GM18858 (cell line): ENCODE data around the gene ANKRD66.
"Not testable (repeated sequence)": the region's sequence is repeated elsewhere in the genome, so short reads cannot be mapped to it uniquely, and the experiment has no call there.

Experiments
- ATAC-seq: cut with Tn5 transposase; IDR thresholded peaks from one replicate; pipeline ENCODE4 v1.9.1; 2021; ENCODE audit not compliant: unreplicated experiment

Gene ANKRD66

DNA sequence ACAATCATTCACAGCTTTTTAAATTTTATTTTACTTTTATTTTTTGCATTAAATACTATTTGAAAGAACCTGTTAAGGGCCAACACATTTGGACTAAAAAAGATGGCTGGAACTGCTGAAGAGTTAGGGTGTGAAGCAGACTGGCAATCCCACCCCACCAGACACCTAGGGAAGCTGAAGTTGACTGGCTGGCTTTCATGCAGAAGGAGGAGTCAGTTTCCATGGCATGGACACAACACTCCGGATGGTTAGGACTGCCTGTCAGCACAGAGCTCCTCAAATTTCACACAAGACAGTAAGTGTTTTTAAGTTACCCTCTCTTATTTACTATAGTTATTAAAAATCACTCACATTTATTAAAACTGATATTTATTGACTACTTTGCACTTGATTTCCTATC is at the start of gene ANKRD66:
ANKRD66 (plus strand) TSS at position 238 of the 400 bp plus-strand sequence. CDS start 5,016 bp downstream, outside the sequence.
- no peak for ATAC-seq

DNA sequence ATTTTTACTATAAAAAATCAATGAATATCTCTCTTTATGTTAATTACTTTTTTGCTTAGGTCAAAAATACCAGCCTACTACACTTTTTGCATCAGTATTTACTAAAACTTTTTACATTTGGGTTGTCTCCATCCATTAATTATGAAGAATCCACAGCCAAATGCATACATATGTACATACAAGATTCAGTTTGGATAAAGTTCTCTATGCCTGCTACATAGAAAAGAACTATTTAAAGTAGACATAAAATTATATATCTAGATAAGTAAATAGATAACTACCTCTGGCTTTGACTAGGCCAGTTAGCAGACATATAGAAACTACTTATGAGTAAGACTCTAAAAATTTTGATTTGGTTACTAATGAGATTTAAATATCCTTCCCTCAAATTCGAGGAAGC is 46.8 kb upstream of the ANKRD66 start:
- ATAC-seq: no peak

DNA sequence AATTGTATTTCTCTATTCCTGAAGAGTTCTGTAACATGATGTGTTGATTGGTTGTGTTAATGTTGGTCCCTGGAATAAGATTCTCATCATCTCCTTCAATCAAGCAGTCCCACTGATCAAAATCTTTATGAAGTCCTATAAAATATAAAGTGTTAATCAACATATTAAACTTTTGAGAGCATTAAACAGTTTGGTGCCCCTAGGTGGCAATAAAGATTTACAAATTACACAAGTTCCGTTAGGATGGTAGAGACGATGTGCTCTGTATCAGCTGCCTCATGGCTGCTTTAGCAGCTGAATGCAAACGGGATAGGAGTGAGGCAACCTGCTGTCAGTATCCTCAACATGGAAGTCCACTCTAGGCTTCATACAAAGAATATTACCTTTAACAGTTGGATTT is 42.2 kb upstream of the ANKRD66 start:
- ATAC-seq: no peak

DNA sequence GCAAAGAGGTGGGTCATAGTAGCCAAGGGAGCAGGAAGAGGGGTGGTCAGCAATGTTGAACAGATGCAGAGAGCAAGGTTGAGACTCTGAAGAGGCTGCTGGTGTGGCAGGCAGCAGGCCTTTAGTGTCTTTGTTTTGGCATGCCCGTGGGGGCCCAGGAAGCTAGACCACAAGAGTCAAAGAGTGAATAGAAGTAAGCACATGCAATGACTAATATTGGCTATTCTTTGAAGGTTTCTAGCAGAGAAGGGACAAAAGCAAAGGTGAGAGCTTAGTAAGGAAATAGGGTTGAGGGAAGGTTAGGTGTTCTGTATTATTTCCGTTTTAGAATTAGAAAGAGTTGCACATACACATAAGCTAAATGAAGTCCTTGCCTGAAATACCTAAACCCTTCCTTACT is 40.3 kb upstream of the ANKRD66 start:
- ATAC-seq: no peak

DNA sequence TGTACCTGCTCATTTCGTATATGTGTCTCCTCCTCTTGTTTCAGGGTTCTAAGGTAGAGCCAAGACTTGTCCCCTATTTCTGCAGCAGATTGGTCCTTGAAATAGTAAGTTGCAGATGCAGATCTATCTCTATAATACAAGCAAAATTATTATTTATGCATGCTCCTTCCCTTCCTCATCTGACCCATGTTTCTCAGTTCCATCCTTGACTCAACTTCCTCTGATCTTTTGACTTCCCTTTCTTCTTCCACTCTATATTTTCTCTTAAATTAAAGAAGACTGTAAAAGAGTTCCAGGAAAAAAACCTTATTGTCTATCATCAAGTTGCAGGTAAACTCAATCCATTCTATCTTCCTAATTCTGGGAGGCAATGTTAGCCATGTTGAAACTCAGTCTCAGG is 35.2 kb upstream of the ANKRD66 start:
- no peak for ATAC-seq

DNA sequence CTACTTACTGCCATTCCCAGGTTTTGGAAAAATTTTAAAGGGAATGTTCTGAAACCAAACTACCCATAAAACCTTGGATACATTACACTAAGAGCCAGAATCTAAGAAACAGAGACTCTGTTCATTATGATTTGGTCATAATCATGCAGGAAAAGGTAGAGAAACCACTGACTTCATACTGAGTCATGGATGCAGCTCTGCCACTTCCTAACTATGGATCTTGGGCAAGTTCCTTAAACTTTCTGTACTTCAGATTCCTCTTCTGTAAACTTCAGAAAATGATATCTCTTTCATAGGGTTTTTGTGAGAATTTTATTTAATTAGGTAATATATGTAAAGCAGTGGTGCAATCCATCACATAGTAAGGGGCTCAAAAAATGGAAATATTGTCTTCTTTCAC is 31.6 kb upstream of the ANKRD66 start:
- no peak for ATAC-seq

DNA sequence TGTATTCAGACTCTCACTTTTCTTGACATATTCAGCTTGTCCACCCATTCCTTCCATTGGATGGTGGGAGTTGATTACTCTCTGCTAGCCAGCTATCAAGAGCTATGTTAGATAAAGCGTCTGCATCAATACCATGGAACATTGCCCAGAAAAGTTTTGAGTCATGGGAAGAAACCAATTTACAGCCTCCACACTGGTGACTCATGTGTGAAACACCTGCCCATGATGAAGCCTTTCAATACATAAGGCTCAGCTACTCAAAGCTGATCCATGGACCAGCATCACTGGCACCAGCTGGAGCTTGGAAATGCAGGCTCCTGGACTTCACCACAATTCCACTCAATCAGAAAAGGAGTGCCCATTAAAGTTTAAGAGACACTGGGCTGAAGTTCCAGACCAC is 27.6 kb upstream of the ANKRD66 start:
- ATAC-seq: no peak

DNA sequence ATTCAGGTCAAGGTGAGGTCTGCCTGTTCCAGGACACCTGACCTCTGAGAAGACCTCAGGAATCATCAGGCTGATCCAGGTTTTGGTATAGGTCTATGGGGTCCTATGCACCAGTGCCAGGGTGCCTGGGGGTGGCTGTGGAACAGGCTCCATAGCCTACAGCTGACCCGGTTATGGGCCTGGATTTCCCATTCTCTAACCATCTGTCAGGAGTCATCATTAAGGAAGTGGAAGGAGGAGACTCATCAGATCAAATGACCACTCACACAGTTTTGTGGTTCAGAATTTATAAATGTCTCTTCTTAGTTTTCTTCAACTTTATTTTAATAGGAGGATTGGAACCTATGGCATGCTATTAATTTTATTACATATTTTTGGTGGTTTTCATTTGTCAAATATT is 26.3 kb upstream of the ANKRD66 start:
- ATAC-seq: no peak

DNA sequence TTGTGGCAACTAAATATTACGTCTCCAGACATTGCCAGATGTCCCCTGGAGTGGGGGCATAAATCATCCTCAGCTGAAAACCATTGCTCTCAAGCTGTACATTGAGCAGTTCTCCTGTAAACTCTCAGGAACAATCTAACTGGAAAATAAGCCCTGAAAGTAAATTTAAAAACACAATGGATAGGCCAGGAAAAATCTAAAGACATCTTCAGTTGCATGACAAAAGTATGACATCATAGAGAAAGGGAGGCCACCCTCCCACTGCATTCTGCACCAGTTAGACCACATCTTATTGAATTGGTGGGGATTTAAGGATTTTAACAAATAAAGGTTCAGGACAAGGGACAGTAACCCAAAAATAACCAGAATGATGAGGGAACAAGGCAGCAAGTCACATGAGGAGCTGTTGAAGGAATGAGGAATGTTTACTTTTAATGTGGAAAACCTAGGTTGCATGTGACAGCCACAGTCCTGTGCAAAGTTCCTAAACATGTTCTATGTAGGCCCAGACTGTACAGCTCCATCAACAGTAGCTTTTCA is 16.9 kb upstream of the ANKRD66 start:
- ATAC-seq: no peak

DNA sequence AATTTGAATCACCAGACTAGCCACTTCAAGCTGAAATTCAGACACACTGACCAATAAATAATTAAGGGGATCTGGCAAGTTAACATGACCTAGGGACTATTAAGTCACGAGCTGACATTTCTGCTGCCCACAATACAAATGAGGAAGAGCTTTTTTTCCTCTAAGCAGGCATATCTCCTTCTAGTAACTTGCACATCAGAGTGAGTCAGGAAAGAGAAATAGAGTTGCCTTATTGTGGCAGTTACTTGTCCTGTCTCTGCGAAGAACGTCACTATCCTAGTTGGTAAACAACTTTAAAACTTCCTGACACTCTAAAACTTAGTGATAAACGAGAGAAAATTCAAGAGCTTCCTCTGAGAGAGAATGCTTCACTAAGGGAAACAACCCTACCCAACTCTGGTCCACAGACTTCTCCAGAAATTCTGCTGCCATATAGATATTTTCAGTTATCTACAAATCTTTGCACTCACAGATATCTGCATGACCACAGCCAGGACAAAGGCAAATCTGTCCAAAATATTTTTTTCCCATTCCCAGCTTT is 15.7 kb upstream of the ANKRD66 start:
- no peak for ATAC-seq

DNA sequence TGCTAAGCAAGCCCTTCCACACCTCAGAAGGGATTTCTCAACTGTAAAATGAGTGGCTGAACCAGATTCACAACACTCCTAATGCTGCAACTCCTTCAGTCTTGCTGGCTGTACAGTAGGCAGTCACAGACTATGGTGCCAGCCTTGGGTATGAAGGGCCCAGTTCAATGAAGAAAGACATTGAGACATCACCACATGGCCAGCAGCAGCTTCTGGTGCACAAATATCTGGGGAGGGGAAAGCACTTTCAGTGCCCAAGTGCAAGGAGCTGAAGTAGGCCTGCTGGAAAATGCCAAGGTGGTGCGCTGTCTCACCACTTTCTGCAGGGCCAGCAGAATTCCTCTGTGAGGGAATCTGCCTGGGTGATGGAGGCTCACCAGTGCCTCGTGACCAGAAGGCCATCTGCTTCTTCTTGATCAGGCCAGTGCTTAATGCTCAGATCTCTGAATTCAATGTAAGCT is 13.4 kb upstream of the ANKRD66 start:
- ATAC-seq: no peak

DNA sequence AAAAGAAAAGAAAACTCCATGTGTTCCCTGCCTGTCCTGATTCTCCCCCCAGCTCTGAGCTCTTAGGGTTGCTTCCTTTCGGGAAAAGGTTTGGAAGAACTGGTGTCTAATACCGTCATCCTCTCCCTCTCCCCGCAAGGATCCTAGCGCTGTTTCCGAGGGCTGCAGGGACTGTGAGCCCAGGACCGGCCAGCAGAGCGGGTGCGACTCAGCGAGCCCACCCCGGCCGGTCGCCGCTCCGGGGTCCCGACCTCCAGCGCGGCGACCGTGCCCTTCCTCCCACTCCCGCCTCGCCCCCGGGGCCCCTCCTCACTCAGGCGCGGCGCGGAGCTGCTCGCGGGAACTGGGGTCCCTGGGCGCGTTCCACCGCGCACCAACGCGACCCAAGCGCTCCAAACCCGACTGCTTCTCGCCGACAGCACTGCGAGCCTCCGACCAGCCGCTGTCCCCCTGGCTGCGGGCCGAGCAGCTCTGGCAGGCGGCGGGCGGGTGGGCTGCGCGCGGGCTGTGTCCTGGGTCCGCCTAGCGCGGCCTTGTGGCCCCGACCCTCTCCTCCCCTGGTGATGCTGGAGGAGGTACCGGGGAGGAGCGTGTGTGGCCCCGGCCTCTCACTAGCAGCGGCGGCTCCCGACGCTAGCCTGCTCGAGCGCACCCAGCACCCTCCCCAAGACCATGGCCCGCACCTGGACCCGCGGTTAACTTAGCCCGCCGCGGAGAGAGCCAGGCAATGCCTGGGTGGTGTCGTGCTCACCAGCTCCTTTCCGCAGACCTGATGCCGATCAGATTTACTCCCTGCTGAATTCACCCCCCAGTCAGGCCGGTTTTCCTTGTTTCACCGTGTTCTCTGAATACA is 11.6 kb upstream of the ANKRD66 start, which contains the start of gene PLA2G7:
PLA2G7 (minus strand) TSS at position 509 of the 853 bp plus-strand sequence. CDS start 12,484 bp downstream, outside the sequence.
- no peak for ATAC-seq

DNA sequence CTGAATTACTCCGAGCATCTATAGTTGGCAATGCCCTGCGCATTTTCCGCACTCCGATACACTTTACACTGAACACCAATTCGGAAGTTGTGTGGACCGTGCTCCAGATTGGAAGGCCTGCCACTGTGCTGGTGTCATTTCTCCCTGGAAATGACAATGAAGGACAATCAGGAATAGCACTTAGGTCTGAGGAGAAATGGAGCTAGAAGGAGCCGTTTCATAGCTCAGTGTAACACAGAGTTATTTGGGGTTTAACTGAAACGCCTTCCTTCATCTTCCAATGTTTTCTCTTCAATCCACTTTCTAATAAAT is 11.1 kb upstream of the ANKRD66 start:
- no peak for ATAC-seq

DNA sequence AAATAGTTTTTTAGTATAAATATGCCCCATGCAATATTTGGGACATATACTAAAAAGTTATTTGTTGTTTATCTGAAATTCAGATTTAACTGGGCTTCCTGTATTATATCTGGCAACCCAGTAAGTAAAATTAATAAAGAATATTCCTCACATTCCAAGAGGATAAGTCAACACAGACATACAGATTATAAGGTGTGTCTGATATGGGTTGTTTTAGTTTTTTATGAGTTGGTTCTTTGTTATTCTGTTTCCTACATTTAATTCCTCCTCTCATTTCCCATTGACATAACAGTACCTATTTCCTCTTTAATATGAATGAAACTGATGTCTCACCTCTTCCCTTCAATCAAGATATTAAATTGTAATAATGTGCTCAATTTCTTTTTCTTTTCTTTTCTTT is 9.8 kb upstream of the ANKRD66 start:
- no peak for ATAC-seq

DNA sequence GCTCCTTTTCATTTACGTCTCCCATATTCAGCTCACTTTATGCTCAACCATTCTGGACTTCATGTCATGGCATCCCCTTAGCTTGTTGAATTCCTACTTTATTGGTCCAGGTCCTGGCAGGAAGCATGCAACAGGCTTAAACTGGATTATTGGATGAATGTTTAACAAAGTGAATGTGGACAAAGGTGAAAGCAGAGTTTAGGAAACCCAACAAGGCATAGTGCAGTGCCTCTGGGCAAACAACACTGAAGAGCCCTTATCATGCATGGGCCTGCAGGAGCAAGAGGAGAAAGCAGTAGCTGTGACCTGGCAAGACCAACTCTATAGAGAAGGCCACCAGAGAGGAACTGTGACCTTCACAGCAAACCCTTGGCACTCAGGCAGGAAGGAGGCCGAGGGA is 5.3 kb upstream of the ANKRD66 start:
- ATAC-seq: no peak

DNA sequence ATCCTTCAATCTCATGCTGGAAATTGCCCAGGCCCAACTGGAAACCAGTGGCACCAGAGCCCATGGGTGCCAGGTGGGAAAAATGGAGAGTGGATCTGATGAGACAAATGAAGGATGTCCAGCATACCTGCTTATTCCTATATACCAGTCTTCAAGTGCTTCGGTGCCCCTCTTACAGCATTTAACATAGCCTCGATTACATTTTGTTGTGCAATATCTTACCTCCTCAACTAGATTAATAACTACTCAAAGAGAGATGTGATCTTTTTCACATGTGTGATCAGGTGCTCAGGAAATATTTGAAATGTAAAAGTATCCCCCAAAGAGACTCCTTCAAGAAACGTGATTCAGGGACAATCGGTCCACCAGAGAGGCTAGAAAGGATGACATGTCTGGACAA is 4.8 kb upstream of the ANKRD66 start:
- ATAC-seq: no peak

DNA sequence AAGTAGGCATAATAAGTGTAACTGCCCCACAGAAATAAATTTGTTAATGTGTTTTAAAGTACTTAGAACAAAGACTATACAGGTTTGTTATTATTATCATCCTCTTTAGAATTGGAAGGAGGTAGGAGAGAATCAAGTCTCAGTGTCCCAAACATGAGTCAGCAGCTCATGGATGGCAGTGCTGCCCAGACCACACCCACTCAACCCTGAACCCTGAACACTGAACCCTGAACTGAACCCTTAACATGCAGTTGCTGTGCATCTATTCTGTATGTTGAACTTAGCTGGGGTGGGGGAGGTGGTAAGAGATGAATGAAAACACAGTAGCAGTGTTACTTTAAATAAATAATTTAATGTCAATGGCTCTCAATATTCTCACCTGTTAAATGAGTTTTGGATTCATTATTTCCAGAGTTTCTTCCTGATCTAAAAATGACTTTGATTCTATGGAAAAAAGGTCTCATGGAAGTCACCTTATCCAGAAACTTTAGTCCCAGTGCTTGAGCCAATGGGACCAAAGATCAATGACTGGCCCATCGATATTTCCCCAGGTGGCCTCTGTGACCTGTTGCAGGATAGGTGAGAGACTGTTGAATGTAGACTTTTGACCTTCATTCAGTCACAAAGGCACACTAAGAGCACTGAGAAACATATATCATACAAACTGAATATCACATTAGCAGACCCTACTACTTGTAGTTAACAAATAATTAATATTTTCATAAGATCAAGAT is 3.1 kb upstream of the ANKRD66 start:
- no peak for ATAC-seq

DNA sequence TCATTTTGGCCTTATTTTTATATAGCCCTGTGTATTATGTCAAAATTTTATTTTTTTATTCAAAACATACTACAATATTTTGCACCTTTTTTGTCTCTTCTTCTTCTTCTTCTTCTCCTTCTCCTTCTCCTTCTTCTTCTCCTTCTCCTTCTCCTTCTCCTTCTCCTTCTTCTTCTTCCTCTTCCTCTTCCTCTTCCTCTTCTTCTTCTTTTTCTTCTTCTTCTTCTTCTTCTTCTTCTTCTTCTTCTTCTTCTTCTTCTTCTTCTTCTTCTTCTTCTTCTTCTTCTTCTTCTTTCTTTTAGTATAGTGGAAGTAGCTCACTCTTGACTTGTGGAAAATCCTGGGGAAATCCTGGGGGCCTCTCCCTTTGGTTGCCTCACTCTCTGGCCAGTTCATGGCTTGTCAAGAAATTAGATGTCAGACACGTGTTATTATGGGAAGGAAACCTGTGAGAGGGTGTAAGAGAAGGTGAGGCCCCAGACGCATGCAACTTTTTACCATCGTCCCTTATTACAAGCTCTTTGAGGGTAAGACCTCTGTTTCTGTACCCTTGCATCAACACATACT is 2.5 kb upstream of the ANKRD66 start:
- not testable (repeated sequence) for ATAC-seq

DNA sequence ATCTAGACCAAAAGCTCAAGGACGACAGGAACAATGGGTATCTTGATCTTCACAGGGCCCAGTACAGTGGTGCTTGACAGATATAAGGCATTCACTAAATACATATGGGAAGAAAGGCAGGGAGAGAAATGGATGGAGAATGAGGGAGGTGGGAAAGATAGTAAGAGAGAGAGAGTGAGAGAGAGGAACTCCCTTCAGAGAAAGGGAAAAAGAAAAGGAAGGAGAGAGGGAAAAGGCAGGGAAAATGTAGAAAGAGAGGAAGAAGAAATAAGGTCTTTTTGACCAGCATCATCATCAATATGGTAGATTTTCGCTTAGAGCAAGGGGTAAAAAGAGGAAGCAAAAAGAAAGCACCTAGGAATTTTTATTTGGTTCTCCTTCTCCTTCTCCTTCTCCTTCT is 760 bp upstream of the ANKRD66 start:
- no peak for ATAC-seq

DNA sequence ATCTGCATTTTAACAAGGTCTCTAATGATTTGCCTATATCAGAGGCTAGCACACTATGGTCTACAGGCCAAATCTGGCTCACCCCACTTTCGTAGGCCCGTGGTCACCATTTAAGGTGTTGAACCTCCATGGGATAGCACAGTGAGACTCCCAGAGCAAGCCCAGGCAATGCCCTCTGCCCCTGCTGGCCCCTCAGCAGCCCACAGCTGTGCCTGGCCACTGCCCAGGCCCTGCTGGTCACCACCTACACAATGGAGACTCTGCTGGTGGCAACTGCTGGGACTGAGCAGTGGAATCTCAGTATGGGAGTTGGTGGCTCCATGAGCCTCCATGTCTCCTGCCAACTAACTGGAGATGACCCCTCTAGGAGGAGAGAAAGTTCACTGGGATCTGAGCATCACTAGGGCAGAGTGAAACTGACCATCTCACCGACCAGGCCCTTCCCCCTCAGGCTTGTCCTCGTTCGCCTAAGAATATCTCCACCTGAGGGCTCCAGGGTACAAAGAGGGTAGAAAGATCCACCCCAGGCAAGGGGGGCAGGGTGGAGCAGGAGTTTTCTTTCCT is 2.3 kb downstream of the ANKRD66 start:
- ATAC-seq: no peak

DNA sequence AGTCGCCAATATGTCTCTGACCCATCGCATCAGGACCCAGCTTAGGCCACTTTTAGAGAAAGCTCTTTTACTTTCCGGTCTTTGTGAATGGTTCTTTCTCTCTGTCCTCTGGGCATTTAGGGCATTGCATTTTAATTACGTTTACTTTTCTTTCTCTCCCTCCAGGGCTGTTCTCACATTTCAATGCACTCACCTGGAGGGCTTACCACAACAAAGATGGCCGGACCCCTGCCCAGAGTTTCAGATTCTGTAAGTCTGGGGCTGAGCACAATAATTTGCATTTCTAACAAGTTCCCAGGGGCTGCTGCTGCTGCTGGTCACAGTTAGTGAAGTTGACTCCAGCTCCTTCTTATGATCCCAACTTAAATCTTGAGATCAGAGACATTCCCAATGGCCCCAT is 3.0 kb downstream of the ANKRD66 start:
- ATAC-seq: no peak
